Activated naive CD8-positive, alpha-beta T cell treated with anti-CD3 and anti-CD28 coated beads, Interleukin-2, amount 10 ng/mL, durations not matched to agents 7 days and 5 days (primary cell): ENCODE results near the gene C18orf32. TPM values are rescaled to one million over a fixed set of nuclear protein-coding genes. Genes with fewer than 3 reads are reported as not detected.

ENCODE experiments used
- ATAC-seq: fragments of 150-1000 bp; cut with Tn5 transposase; one replicate; pipeline ENCODE4 v1.10.0; 2021; ENCODE audit warnings: low read depth, moderate library complexity
- POLR2A ChIA-PET: fragments of 350-600 bp; sonication (Branson Sonifier 250); formaldehyde crosslinking; loops from one replicate; lab custom pipeline; 2021; ENCODE audit warnings: antibody characterized with exemption; lab: Charles Lee
- DNase-seq: peaks from one replicate; pipeline ENCODE4 v3.0.0; 2021
- H3K27ac Mint-ChIP-seq: one replicate; pipeline ENCODE4 v1.8.0; 2022; ENCODE audit warnings: mild to moderate bottlenecking, mixed read lengths
- H3K27me3 Mint-ChIP-seq: one replicate; pipeline ENCODE4 v1.8.0; 2022; ENCODE audit warnings: mild to moderate bottlenecking, moderate library complexity, mixed read lengths
- H3K36me3 Mint-ChIP-seq: one replicate; pipeline ENCODE4 v1.8.0; 2021; ENCODE audit warnings: mild to moderate bottlenecking, mixed read lengths
- H3K4me1 Mint-ChIP-seq: one replicate; pipeline ENCODE4 v1.8.0; 2021; ENCODE audit warnings: mixed read lengths
- H3K4me3 Mint-ChIP-seq: one replicate; pipeline ENCODE4 v1.8.0; 2022; ENCODE audit warnings: mild to moderate bottlenecking, moderate library complexity, mixed read lengths
- H3K9me3 Mint-ChIP-seq: one replicate; pipeline ENCODE4 v1.8.0; 2021; ENCODE audit warnings: mixed read lengths
- total RNA-seq, 2 experiments: library from RNA; stranded (reverse); gene quantifications; one replicate each; pipeline ENCODE4 v1.2.3, GENCODE V29; 2021

Gene C18orf32
- total RNA-seq, 2 experiments from 2014 or later: 26.9 to 29.1 TPM

DNA sequence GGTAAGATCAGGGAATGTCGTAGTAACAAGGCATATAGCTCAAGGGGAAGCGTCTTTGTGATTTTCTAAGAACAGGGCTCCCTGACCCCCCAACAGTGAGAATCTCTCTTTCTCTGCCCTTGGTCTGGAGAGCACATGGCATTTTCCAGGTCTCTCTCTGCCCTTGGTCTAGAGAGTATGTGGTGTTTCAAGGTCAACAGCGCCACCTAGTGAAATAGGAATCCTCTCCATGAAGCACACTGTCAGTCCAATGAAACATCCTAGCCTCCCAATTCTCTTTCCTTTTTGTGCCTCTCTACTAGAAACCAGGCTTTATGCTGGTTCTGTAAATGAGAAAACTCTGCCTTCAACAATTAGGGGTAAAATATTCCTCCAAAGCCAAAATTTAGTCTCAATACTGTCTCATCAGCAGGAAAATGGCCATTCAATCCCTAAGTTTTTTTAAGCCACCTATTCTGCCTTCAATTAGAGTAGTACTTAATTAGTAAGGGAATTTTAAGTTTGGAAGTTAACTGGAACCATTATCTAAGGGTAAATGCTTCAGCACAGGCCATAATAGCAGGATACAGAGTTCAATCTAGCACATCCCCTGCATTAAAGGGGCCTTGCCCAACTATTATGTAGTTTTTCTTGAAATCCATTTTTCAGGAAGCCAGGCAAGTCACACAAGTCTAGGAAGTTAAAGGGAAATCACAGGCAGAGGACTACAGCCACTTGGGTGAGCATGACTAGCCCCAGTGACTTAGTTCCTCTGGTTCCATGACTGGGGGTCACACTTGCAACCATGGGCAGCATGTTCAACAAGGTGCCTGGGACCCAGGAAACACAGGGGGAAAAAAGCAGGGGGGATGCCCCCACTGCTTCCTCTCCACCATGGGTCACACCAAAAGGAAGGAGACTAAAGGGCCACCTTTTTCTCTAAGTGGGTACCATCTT, 39.0 kb downstream of the C18orf32 start:
- POLR2A ChIA-PET: no interaction called here
- DNase-seq (no peak), ATAC-seq (no peak)
- Mint-ChIP-seq H3K9me3 (peaks cover 8% of the 10 kb centered on the region), H3K4me1 (peaks cover 8% of the 10 kb centered on the region), H3K27me3 (no peaks in the 10 kb centered on the region), H3K27ac (no peak overlapping the region), H3K4me3 (no peak overlapping the region), H3K36me3 (peaks cover 58% of the 10 kb centered on the region)

- ATAC-seq (no peak), DNase-seq (no peak)
- POLR2A ChIA-PET: no interaction called here
- no peaks in the 10 kb centered on the region for H3K27me3 Mint-ChIP-seq
- peaks cover 8% of the 10 kb centered on the region for H3K4me1 Mint-ChIP-seq
- H3K36me3 Mint-ChIP-seq: peaks cover 45% of the 10 kb centered on the region
- no peak overlapping the region for H3K4me3 Mint-ChIP-seq
- H3K9me3 Mint-ChIP-seq: peaks cover 4% of the 10 kb centered on the region
- no peak overlapping the region for H3K27ac Mint-ChIP-seq
These were observed 40.6 kb downstream of the C18orf32 start for GRCh38 chr18:49446481-49446880.

- H3K9me3 Mint-ChIP-seq: peaks cover 4% of the 10 kb centered on the region
- peaks cover 39% of the 10 kb centered on the region for H3K36me3 Mint-ChIP-seq
- no peak for DNase-seq
- no peak for ATAC-seq
- no peak overlapping the region for H3K27ac Mint-ChIP-seq
- POLR2A ChIA-PET: no interaction called here
- no peak overlapping the region for H3K4me3 Mint-ChIP-seq
- peaks cover 11% of the 10 kb centered on the region for H3K4me1 Mint-ChIP-seq
- no peaks in the 10 kb centered on the region for H3K27me3 Mint-ChIP-seq
These were observed 42.5 kb downstream of the C18orf32 start for GRCh38 chr18:49444581-49444980.

DNA sequence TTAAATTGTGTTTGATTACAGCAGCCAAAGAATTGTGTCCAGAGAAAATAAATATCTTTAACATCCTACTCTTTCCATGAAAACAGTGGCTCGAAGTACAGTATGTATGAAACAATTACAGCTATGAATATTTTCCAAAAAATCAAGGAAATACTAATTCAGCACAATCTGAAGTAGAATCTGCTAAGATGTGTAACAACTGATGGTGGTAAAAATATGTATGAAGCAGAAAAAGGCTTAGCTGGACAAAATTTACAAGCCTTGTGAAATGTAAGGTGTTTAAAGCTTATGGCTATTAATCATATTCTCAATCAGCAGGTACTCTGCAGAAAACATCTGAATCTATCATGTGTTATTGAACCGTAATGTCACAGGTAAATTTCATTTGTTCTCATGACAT, 43.2 kb downstream of the C18orf32 start:
- H3K27ac Mint-ChIP-seq: no peak overlapping the region
- no peak for DNase-seq
- peaks cover under 1% of the 10 kb centered on the region for H3K9me3 Mint-ChIP-seq
- no peak overlapping the region for H3K4me3 Mint-ChIP-seq
- H3K36me3 Mint-ChIP-seq: peaks cover 36% of the 10 kb centered on the region
- no peak for ATAC-seq
- no peaks in the 10 kb centered on the region for H3K27me3 Mint-ChIP-seq
- peaks cover 11% of the 10 kb centered on the region for H3K4me1 Mint-ChIP-seq
- POLR2A ChIA-PET: no interaction called here

DNA sequence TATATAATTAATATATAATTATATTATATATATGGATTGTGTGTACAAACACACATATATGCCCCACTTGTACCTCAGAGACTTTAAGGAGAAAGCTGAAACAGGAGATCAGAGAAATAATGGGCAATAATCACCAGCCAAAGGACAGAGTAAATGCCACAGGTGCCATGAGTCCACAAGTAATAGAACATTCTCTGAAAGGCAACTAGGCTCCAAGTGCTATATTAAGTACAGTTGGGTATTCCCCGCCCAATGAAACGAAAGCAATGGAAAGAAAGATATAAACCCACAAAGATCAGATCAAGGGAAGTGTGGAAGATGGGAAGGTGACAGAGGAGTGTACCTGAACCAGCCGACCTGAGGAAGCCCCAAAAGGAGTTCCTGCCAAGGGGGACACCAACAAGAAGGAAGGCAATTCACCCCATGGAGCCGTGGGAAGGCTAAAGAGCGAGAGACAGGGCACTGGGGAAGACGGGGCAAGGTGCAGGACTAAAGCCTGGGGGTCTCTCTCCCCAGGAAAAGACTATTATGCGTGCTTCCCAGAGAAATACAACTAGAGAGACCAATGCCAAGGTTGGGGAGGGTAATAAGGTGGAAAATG, 45.6 kb downstream of the C18orf32 start:
- H3K27me3 Mint-ChIP-seq: no peaks in the 10 kb centered on the region
- H3K36me3 Mint-ChIP-seq: peaks cover 17% of the 10 kb centered on the region
- no peaks in the 10 kb centered on the region for H3K9me3 Mint-ChIP-seq
- no peak for ATAC-seq
- POLR2A ChIA-PET: no interaction called here
- DNase-seq: no peak
- H3K4me3 Mint-ChIP-seq: no peak overlapping the region
- H3K27ac Mint-ChIP-seq: no peak overlapping the region
- peaks cover 4% of the 10 kb centered on the region for H3K4me1 Mint-ChIP-seq

DNA sequence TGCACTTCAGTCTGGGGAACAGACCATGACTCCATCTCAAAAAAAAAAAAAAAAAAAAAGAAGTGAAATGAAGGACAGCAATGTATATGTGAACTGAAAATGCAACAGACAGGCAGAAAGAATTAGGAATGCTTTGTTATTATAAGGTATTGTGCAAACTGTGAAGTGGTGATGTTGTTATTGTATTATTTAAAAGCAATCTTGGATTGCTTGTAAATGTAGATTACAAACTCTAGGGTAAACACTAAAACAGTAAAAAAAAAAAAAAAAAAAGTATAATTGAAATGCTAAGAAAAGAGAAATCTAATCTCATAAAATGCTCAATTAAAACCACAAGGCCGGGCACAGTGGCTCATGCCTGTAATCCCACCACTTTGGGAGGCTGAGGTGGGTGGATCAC, 51.9 kb downstream of the C18orf32 start:
- no peak overlapping the region for H3K27ac Mint-ChIP-seq
- ATAC-seq (no peak), DNase-seq (no peak)
- H3K4me3 Mint-ChIP-seq: no peak overlapping the region
- H3K36me3 Mint-ChIP-seq: peaks cover 6% of the 10 kb centered on the region
- peaks cover 7% of the 10 kb centered on the region for H3K4me1 Mint-ChIP-seq
- POLR2A ChIA-PET: no interaction called here
- no peaks in the 10 kb centered on the region for H3K27me3 Mint-ChIP-seq
- H3K9me3 Mint-ChIP-seq: no peaks in the 10 kb centered on the region

DNA sequence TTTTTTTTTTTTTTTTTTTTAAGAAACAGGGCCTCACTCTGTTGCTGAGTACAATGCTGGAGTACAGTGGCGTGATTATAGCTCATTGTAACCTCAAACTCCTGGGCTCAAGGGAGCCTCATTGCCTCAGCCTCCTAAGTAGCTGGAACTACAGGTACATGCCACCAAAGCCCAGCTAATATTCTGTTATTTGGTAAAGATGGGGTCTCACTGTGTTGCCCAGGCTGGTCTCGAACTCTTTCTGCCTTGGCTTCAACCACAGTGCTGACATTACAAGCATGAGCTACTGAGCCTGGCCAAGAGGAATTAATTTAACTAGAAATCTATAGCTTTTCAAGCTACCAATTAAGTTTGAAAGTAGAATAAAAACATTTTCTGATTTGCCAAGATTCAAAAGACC, 54.4 kb downstream of the C18orf32 start:
- no peak overlapping the region for H3K27ac Mint-ChIP-seq
- H3K4me1 Mint-ChIP-seq: peaks cover 7% of the 10 kb centered on the region
- DNase-seq: no peak
- H3K36me3 Mint-ChIP-seq: peaks cover 23% of the 10 kb centered on the region
- H3K4me3 Mint-ChIP-seq: no peak overlapping the region
- no peak for ATAC-seq
- POLR2A ChIA-PET: interaction anchor here (0.7 to 0.8 kb wide), 2 partner anchors 399 to 674 kb away, joined by 5 to 7 read pairs; no protein-coding TSS in a partner anchor
- peaks cover under 1% of the 10 kb centered on the region for H3K9me3 Mint-ChIP-seq
- no peaks in the 10 kb centered on the region for H3K27me3 Mint-ChIP-seq

DNA sequence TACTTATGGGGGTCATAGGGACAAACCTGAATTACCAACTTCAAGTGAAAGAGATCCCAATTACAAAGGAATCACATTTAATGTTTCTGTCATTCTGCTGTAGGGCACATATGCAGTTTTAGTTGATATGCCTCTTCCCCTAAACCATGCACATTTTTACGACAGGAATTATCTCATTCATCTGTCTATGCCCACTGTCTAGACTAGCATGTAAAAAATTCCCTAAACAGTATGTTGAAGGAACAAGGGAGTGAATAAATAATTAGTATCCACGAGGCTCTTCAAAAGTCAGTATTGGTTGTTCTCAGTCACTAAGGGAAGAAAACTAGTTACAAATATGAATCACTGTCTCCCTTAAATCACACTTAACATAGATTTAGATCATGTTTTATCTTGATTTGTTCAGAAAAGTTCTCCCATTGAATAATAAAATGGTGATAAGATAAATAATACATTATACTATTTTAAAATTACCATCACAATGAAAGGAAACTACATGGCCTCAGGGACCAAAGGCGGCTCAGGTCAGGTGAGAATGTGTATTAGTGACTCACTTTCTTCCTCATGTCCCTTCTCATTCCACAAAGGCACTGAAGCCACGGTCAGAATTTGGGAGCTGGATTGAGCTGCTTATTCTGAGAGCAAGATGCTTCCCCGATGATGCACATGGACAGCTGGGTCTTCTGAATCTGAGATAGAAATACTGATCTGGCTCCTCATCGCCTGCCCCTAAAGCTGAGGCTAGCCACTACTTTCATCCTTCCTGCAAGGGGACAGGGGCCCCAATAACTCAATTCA, 55.7 kb downstream of the C18orf32 start:
- POLR2A ChIA-PET: no interaction called here

More for the DNA sequence above, 55.7 kb downstream of the C18orf32 start:
- Mint-ChIP-seq H3K27me3 (no peaks in the 10 kb centered on the region), H3K9me3 (peaks cover 2% of the 10 kb centered on the region), H3K27ac (no peak overlapping the region), H3K4me1 (peaks cover 7% of the 10 kb centered on the region), H3K4me3 (no peak overlapping the region), H3K36me3 (peaks cover 29% of the 10 kb centered on the region)
- DNase-seq (no peak), ATAC-seq (no peak)

Other genes starting within 250 kb of the C18orf32 start
- 10 to 100 TPM; 60.4 to 69.6 TPM for gene DYM, start 26.6 kb downstream of the C18orf32 start, total RNA-seq
- 1,000 to 10,000 TPM; 1,490 to 1,572 TPM for gene RPL17, start 5.2 kb upstream of the C18orf32 start, total RNA-seq
- under 1 TPM in 1 of 2 experiments, not detected in 1; 0.09 TPM for gene LIPG, start 74.8 kb upstream of the C18orf32 start, total RNA-seq